ENCODE results near the gene LGALS7B. TPM values are rescaled to one million over a fixed set of nuclear protein-coding genes. Genes with fewer than 3 reads are reported as not detected.

The LGALS7B gene
- total RNA-seq, 1 donor from 2014 or later: not detected

GRCh38 chr19:38836159-38836982 lies 47.4 kb downstream of the LGALS7B start:
- DNase-seq (ENCODE audit: missing footprints): no peak
- no peak for ATAC-seq
- intact Hi-C loops (cut with DNase I): no loop called here

GRCh38 chr19:38836983-38837626 lies 48.1 kb downstream of the LGALS7B start:
- intact Hi-C loops (cut with DNase I): no loop called here
- DNase-seq (ENCODE audit: missing footprints) (no peak), ATAC-seq (no peak)

- intact Hi-C loops (cut with DNase I): no loop called here
- no peak for ATAC-seq
- DNase-seq (ENCODE audit: missing footprints): no peak
These were observed 48.7 kb downstream of the LGALS7B start for GRCh38 chr19:38837656-38838121.

- ATAC-seq: no peak
- intact Hi-C loops (cut with DNase I): no loop called here
- DNase-seq (ENCODE audit: missing footprints): no peak
These were observed 49.4 kb downstream of the LGALS7B start for GRCh38 chr19:38838208-38838985.

- ATAC-seq (no peak), DNase-seq (ENCODE audit: missing footprints) (no peak)
- intact Hi-C loops (cut with DNase I): no loop called here
These were observed 50.2 kb downstream of the LGALS7B start for GRCh38 chr19:38838986-38839761.

- DNase-seq (ENCODE audit: missing footprints) (no peak), ATAC-seq (no peak)
- intact Hi-C loops (cut with DNase I): no loop called here
These were observed 51.0 kb downstream of the LGALS7B start for GRCh38 chr19:38839816-38840582.

- intact Hi-C loops (cut with DNase I): no loop called here
- DNase-seq (ENCODE audit: missing footprints) (no peak), ATAC-seq (no peak)
These were observed 51.6 kb downstream of the LGALS7B start for GRCh38 chr19:38840583-38840968.

Other genes with a start within 250 kb of the LGALS7B start
- 3.1 TPM for gene MAP4K1, start 171.2 kb upstream of the LGALS7B start, total RNA-seq
- gene EIF3K, start 170.0 kb upstream of the LGALS7B start, total RNA-seq: 660 TPM
- gene ACTN4, start 141.6 kb upstream of the LGALS7B start, total RNA-seq: 145 TPM
- not detected for gene CAPN12, start 44.7 kb upstream of the LGALS7B start, total RNA-seq
- gene LGALS7, start 15.7 kb upstream of the LGALS7B start, total RNA-seq: not detected
- 0.76 TPM for gene LGALS4, start 23.7 kb downstream of the LGALS7B start, total RNA-seq
- 1,308 TPM for gene ECH1, start 42.6 kb downstream of the LGALS7B start, total RNA-seq
- 184 TPM for gene HNRNPL, start 60.8 kb downstream of the LGALS7B start, total RNA-seq
- gene RINL, start 89.1 kb downstream of the LGALS7B start, total RNA-seq: 4.1 TPM
- 99.8 TPM for gene SIRT2, start 110.4 kb downstream of the LGALS7B start, total RNA-seq
- gene NFKBIB, start 110.8 kb downstream of the LGALS7B start, total RNA-seq: 17.9 TPM
- not detected for gene CCER2, start 123.0 kb downstream of the LGALS7B start, total RNA-seq
- 16.0 TPM for gene SARS2, start 141.6 kb downstream of the LGALS7B start, total RNA-seq
- gene MRPS12, start 141.7 kb downstream of the LGALS7B start, total RNA-seq: 67.9 TPM
- 2.3 TPM for gene FBXO17, start 186.5 kb downstream of the LGALS7B start, total RNA-seq
- gene FBXO27, start 243.3 kb downstream of the LGALS7B start, total RNA-seq: 15.1 TPM